ENCODE data around the gene ABLIM2.

ABLIM2 gene

DNA sequence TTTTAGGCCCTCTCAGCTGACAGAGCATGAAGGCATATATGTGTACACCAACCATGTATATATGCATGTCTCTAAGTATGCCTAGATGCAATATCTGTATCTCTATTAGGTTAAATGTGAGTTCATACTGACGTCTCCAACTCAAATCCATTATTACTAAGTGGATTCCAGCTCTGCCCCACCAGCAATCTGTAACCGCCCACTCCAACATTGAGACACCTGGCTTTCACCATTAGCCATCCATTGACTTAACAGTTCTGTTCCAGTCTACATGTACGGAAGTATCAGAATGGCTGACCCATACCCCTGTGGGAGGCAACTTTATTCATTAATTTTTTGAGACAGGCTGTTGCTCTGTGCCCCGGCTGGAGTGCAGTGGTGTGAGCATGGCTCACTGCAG lies 25.4 kb upstream of the ABLIM2 start:
- no peak for DNase-seq (ENCODE audit: low read depth)
- no peak overlapping the region for H3K4me3 ChIP-seq (ENCODE audit: low read depth, low read length)
- TF ChIP-seq, protein P1, sequence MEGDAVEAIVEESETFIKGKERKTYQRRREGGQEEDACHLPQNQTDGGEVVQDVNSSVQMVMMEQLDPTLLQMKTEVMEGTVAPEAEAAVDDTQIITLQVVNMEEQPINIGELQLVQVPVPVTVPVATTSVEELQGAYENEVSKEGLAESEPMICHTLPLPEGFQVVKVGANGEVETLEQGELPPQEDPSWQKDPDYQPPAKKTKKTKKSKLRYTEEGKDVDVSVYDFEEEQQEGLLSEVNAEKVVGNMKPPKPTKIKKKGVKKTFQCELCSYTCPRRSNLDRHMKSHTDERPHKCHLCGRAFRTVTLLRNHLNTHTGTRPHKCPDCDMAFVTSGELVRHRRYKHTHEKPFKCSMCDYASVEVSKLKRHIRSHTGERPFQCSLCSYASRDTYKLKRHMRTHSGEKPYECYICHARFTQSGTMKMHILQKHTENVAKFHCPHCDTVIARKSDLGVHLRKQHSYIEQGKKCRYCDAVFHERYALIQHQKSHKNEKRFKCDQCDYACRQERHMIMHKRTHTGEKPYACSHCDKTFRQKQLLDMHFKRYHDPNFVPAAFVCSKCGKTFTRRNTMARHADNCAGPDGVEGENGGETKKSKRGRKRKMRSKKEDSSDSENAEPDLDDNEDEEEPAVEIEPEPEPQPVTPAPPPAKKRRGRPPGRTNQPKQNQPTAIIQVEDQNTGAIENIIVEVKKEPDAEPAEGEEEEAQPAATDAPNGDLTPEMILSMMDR (IDR thresholded peaks at IDR 0.05; ENCODE audit: control insufficient read depth, extremely low read depth, insufficient read depth) = no peak

GRCh38 chr4:8182858-8183725 lies 24.5 kb upstream of the ABLIM2 start:
- no peak overlapping the region for H3K4me3 ChIP-seq (ENCODE audit: low read depth, low read length)
- TF ChIP-seq, protein P1 (IDR thresholded peaks at IDR 0.05; ENCODE audit: control insufficient read depth, extremely low read depth, insufficient read depth) = no peak
- DNase-seq (ENCODE audit: low read depth) = peak; percentile 59

GRCh38 chr4:8182294-8182693 lies 23.7 kb upstream of the ABLIM2 start:
- TF ChIP-seq, protein P1 (IDR thresholded peaks at IDR 0.05; ENCODE audit: control insufficient read depth, extremely low read depth, insufficient read depth) = no peak
- no peak for DNase-seq (ENCODE audit: low read depth)
- no peak overlapping the region for H3K4me3 ChIP-seq (ENCODE audit: low read depth, low read length)

DNA sequence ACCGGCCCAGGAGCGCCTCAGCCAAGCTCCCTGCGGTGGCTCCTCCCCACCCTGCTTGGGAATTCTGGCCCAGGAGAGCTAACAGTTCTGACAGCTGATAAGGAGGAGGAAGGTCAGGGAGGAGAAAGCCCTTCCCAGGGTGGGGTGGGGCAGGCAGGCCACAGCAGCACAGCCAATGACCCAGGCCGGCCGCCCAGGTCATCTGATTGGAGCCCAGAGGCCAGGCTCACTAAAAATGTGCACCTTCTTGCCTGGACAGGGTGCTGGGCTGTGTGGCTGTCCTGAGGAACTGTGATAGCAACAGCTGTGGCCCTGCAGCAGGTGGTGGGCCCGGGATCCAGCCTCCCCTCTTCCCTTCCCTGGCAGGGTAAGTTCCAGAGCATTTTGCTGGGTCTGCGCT lies 23.2 kb upstream of the ABLIM2 start:
- DNase-seq (ENCODE audit: low read depth) = no peak
- TF ChIP-seq, protein P1 (IDR thresholded peaks at IDR 0.05; ENCODE audit: control insufficient read depth, extremely low read depth, insufficient read depth) = no peak
- H3K4me3 ChIP-seq (ENCODE audit: low read depth, low read length) = no peak overlapping the region

DNA sequence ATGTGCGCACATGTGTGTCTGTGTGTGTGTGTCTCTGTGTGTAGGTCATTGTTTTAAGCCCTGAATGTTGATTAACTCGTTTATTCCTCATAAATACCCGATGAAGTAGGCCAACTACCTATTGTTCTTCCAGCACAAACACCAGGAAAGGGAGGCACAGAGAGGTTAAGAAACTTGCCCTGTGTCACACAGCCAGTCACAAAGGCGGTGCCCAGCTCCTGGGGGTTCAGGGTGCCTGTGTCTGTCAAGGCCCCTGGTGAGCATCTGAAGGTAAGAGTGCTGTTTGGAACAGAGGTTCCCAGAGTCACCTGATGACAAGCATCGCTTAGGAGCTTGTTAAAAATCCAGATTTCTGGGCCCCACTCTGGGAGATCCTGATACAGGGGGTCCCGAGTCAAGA lies 22.5 kb upstream of the ABLIM2 start:
- H3K4me3 ChIP-seq (ENCODE audit: low read depth, low read length) = no peak overlapping the region
- DNase-seq (ENCODE audit: low read depth) = no peak
- TF ChIP-seq, protein P1 (IDR thresholded peaks at IDR 0.05; ENCODE audit: control insufficient read depth, extremely low read depth, insufficient read depth) = no peak

DNA sequence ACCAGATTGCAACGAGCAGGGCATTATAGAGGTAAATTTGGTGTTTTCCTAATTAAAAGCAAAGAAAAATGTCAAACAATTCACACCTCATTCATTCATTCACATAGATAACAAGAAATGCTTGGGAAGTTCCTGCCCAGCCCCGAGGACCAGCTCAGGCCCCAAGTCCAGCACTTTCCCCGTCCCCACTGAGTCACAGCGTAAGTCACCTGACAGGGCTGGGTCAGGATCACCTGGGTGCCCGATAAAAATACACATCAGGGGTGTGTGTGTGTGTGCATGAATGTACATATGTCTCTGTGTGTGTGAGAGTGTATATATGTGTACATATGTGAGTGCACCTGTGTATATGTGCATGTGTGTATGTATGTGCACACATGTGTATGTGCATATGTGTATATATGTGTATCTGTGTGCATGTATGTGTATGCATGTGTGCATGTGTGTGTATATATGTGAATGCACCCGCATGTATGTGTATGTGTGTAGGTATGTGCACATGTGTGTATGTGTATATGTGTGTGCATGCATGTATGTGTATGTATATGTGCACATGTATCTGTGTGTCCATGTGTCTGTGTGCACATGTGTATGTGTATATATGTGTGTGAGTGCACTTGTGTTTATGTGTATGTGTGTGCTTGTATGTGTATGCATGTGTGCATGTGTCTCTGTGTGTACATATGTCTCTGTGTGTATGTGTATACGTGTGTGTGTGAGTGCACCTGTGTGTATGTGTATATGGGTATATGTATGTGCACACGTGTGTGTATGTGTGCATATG lies 21.9 kb upstream of the ABLIM2 start:
- DNase-seq (ENCODE audit: low read depth) = no peak
- no peak overlapping the region for H3K4me3 ChIP-seq (ENCODE audit: low read depth, low read length)
- TF ChIP-seq, protein P1 (IDR thresholded peaks at IDR 0.05; ENCODE audit: control insufficient read depth, extremely low read depth, insufficient read depth) = no peak
